Raji (cell line): ENCODE measurements around the gene RPGRIP1.

Experiments
- POLR2A ChIP-seq: IDR thresholded peaks from 2 replicates; pipeline ENCODE4 v1.6.1; 2011; ENCODE audit warnings: low read depth, low read length, control low read depth; ENCODE audit not compliant: insufficient read depth

RPGRIP1 gene

GRCh38 chr14:21255385-21256101 is 24.3 kb upstream of the RPGRIP1 start:
- TF ChIP-seq POLR2A, result no peak

- no peak for TF ChIP-seq POLR2A
Measured at GRCh38 chr14:21256539-21257393, 23.1 kb upstream of the RPGRIP1 start.

GRCh38 chr14:21257394-21257909 is 22.4 kb upstream of the RPGRIP1 start:
- TF ChIP-seq POLR2A, result no peak

DNA sequence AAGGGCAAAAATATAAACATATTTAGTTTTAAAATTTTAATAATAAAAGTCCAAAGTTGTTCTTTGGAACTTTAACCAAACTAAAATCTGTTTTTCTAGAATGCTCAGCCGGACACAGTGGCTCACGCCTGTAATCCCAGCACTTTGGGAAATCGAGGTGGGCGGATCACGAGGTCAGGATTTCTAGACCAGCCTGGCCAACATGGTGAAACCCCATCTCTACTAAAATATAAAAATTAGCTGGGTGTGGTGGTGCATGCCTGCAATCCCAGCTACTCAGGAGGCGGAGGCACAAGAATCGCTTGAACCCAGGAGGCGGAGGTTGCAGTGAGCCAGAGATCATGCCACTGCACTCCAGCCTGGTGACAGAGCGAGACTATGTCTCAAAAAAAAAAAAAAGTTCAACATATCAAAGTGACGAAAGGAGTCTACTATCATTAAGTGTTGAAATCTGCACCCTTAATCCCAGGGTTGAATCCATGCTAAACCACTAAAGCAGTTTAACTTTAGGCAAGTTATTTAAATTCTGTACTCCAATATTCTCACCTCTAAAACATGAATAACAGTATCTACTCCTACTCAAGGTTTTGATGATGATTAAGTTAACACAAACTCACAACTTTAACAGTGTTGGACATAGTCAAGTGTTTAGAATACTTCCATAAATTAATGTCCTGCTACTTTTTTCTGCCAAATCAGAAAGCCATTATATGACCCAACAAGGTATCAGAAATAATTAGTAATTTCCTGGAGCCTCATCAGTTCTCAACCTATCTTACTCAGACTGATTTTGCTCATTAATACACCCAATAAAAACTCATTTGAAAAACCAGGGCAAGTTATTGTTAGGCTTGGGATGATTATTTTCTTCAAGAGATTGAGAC is 21.6 kb upstream of the RPGRIP1 start:
- TF ChIP-seq POLR2A, result no peak

GRCh38 chr14:21258889-21259787 is 20.7 kb upstream of the RPGRIP1 start:
- TF ChIP-seq POLR2A, result no peak

- TF ChIP-seq POLR2A, result no peak
Measured at GRCh38 chr14:21261824-21262223, 18.1 kb upstream of the RPGRIP1 start.

- no peak for TF ChIP-seq POLR2A
Measured at GRCh38 chr14:21262410-21262809, 17.5 kb upstream of the RPGRIP1 start.

GRCh38 chr14:21263284-21264024 is 16.4 kb upstream of the RPGRIP1 start:
- TF ChIP-seq POLR2A, result no peak

- no peak for TF ChIP-seq POLR2A
Measured at GRCh38 chr14:21264025-21264801, 15.7 kb upstream of the RPGRIP1 start.

DNA sequence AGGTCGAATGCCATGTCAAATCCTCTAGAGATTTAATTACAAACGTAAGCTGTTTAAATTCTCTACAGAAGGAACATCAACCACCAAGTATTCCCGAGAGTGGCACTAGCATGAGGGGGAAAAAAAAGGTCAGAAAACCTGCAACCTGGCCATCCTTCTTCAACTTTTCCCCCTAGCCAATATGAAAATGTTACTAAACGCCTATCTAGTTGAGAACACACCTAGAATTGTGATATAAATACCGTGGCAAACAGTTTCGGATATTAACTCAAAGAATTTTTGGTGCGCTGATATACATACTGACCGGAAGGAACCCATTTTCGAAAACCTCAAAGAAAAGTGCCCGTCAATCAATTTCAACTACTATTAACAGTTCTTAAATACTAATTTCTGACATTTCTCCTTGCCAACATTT is 12.4 kb upstream of the RPGRIP1 start:
- TF ChIP-seq POLR2A, result no peak

DNA sequence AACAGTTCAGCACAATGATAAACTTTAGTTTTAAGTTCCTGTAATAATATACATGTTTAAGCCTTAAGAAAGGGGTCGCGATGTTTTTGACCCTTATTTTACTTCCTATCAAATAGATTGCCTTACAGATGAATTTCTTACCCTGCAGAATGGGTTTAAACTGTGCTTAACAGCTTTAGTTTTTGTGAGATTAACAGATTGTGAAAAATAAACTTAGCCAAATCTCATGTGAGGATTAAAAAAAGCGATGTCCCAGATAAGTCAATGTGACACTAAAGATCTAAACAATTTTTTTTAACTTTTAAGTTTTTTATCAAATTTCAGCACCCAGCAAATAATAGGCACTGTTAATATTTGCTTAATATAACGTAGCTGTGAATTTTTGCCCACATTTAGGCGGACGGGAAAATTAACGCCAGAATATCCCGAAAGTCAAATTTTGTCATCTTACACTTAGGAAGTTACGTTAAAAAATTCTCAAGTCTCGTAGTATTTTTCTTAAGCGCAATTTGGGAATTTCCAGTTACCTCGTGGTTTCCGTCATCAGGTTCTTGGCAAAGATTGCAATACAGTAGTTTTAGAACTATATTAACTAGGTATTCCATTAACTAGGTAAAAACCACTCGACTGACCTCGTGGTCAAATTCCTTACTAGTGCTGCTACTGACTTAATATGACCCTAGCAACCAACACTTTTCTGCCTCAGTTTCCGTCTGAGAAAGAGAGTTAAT is 11.8 kb upstream of the RPGRIP1 start:
- no peak for TF ChIP-seq POLR2A
